Mesenchymal stem cell (in vitro differentiated cells and primary cell): ENCODE data around the gene VSIG4.

ENCODE experiments used
- DNase-seq: peaks from one replicate; pipeline ENCODE4 v3.0.0-alpha.2; 2013
- H2AFZ ChIP-seq: one replicate; pipeline ENCODE4 v1.6.1; 2013; ENCODE audit warnings: low read depth, mild to moderate bottlenecking, control low read depth, inconsistent platforms, low read length, moderate library complexity
- H2AK5ac ChIP-seq: 2 replicates; pipeline ENCODE4 v1.6.1; 2013; ENCODE audit warnings: low read length, moderate library complexity, mild to moderate bottlenecking, inconsistent platforms; ENCODE audit not compliant: severe bottlenecking
- H2BK120ac ChIP-seq: one replicate; pipeline ENCODE4 v1.6.1; 2013; ENCODE audit warnings: low read depth, mild to moderate bottlenecking, inconsistent platforms, low read length, moderate library complexity
- H2BK12ac ChIP-seq, 2 experiments: one replicate each; pipeline ENCODE4 v1.6.1; 2013; ENCODE audit warnings: inconsistent platforms in 2 of 2, low read length in 2 of 2, mild to moderate bottlenecking in 2 of 2, moderate library complexity in 2 of 2, control low read depth in 1 of 2
- H2BK15ac ChIP-seq: one replicate; pipeline ENCODE4 v1.6.1; 2013; ENCODE audit warnings: mild to moderate bottlenecking, low read depth, inconsistent platforms; ENCODE audit not compliant: poor library complexity, severe bottlenecking
- H2BK5ac ChIP-seq: 2 replicates; pipeline ENCODE4 v1.6.1; 2013; ENCODE audit warnings: low read depth, mild to moderate bottlenecking, low read length, control low read depth, inconsistent platforms; ENCODE audit not compliant: poor library complexity, severe bottlenecking
- H3K14ac ChIP-seq, 2 experiments: one replicate each; pipeline ENCODE4 v1.6.1; 2013; ENCODE audit warnings: inconsistent platforms in 2 of 2, low read length in 2 of 2, control low read depth in 1 of 2, mild to moderate bottlenecking in 1 of 2, moderate library complexity in 1 of 2
- H3K18ac ChIP-seq, 2 experiments: one replicate each; pipeline ENCODE4 v1.6.1; 2013; ENCODE audit warnings: inconsistent platforms in 2 of 2, low read length in 2 of 2, control low read depth in 1 of 2, low read depth in 1 of 2, mild to moderate bottlenecking in 1 of 2
- H3K23ac ChIP-seq, 2 experiments: one replicate each; pipeline ENCODE4 v1.6.1; 2013; ENCODE audit warnings: inconsistent platforms in 2 of 2, low read length in 2 of 2, mild to moderate bottlenecking in 2 of 2, moderate library complexity in 2 of 2, control low read depth in 1 of 2
- H3K27ac ChIP-seq: 2 replicates; pipeline ENCODE4 v1.5.1; 2013; ENCODE audit warnings: mild to moderate bottlenecking, moderate library complexity, low read length, control low read depth, inconsistent platforms; ENCODE audit not compliant: poor library complexity, severe bottlenecking
- H3K27me3 ChIP-seq, 2 experiments: 2 replicates each; pipeline versions ENCODE4 v1.6.1 to v1.7.0; 2013; ENCODE audit warnings: low read length in 2 of 2, mild to moderate bottlenecking in 2 of 2, moderate library complexity in 2 of 2, control low read depth in 1 of 2, inconsistent platforms in 1 of 2; ENCODE audit not compliant: control insufficient read depth in 1 of 2, insufficient read depth in 1 of 2
- H3K36me3 ChIP-seq, 2 experiments: 2 replicates each; pipeline versions ENCODE4 v1.6.1 to v1.7.0; 2013; ENCODE audit warnings: low read length in 2 of 2, control low read depth in 1 of 2, inconsistent platforms in 1 of 2, low read depth in 1 of 2, mild to moderate bottlenecking in 1 of 2; ENCODE audit not compliant: insufficient read depth in 2 of 2, control insufficient read depth in 1 of 2
- H3K4ac ChIP-seq, 2 experiments: one replicate each; pipeline ENCODE4 v1.6.1; 2013; ENCODE audit warnings: inconsistent platforms in 2 of 2, low read length in 2 of 2, mild to moderate bottlenecking in 2 of 2, moderate library complexity in 2 of 2, control low read depth in 1 of 2, low read depth in 1 of 2
- H3K4me1 ChIP-seq: 2 replicates; pipeline ENCODE4 v1.6.1; 2013; ENCODE audit warnings: low read depth, low read length, control low read depth; ENCODE audit not compliant: control insufficient read depth, insufficient read depth
- H3K4me2 ChIP-seq: 2 replicates; pipeline ENCODE4 v1.6.1; 2013; ENCODE audit warnings: low read length, mild to moderate bottlenecking, inconsistent platforms; ENCODE audit not compliant: poor library complexity, severe bottlenecking
- H3K4me3 ChIP-seq, 2 experiments: 2 replicates each; pipeline versions ENCODE4 v1.5.1 to v1.7.0; 2013; ENCODE audit warnings: low read length in 2 of 2, mild to moderate bottlenecking in 2 of 2, control low read depth in 1 of 2, low read depth in 1 of 2; ENCODE audit not compliant: insufficient read depth in 1 of 2
- H3K79me1 ChIP-seq: replicated peaks from 2 replicates; pipeline ENCODE4 v1.6.1; 2013; ENCODE audit warnings: mild to moderate bottlenecking, control low read depth, low read length, inconsistent platforms; ENCODE audit not compliant: poor library complexity, severe bottlenecking
- H3K9ac ChIP-seq: 2 replicates; pipeline ENCODE4 v1.7.0; 2013; ENCODE audit warnings: mild to moderate bottlenecking, low read length, moderate library complexity
- H3K9me3 ChIP-seq: 2 replicates; pipeline ENCODE4 v1.7.0; 2013; ENCODE audit warnings: mild to moderate bottlenecking, low read length; ENCODE audit not compliant: control insufficient read depth
- H4K8ac ChIP-seq: one replicate; pipeline ENCODE4 v1.6.1; 2013; ENCODE audit warnings: inconsistent platforms, mild to moderate bottlenecking, low read length, moderate library complexity
- H4K91ac ChIP-seq: one replicate; pipeline ENCODE4 v1.6.1; 2013; ENCODE audit warnings: mild to moderate bottlenecking, low read length, inconsistent platforms
- WGBS: methylation state at CpG from one replicate; pipeline ENCODE4 v1.1.7; 2013; ENCODE audit warnings: mixed read lengths; 5-methylcytosine and 5-hydroxymethylcytosine counted together

The VSIG4 gene

DNA sequence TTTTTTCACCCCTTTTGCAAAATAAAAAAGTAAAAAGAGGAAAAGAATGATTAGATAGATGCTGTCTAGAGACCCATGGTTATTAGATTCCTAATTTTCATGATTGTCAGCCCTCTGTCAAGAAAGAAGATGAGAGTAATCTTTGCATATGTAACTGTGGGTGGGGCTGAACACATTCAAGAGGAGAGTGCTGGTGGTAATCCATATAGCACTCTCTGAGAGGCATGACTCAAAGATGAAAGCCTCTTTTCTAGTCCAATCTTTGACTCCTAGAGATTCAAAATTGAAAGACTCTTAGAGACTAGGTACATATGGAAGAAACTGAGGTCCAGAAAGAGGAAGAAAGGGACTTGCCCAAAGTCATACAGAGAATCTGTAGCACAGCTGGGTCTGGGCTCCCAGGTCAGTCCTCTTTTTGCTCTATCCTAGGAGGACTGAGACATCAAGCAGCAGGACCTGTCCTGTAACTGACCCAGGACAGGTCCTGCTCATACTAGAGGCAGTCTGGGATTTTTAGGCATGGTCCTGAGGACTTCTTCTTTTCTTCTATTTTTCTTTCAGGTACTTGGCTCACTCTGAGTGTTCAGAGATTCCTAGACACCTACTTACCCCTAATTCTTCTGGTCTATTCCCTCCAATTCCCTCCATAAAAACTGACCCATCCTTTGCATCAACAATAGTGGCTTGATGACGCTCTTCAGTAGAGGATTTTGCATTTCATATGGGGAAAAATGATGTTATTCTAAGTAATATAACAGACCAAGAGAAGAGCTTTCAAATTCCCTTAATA is 23.8 kb downstream of the VSIG4 start:
- Histone ChIP-seq H2BK12ac (no peak overlapping the region), H3K36me3 (no peaks in the 10 kb centered on the region), H3K79me1 (no peaks in the 10 kb centered on the region), H4K91ac (no peak overlapping the region), H3K9me3 (no peaks in the 10 kb centered on the region), H3K9ac (no peak overlapping the region), H3K4ac (no peak overlapping the region), H2AK5ac (no peak overlapping the region), H2AFZ (no peak overlapping the region), H3K4me3 (no peak overlapping the region), H3K14ac (no peak overlapping the region), H3K23ac (no peak overlapping the region), H3K18ac (no peak overlapping the region), H3K27ac (no peak overlapping the region), H2BK120ac (no peak overlapping the region), H4K8ac (no peak overlapping the region), H2BK15ac (no peak overlapping the region), H3K4me1 (no peaks in the 10 kb centered on the region), H3K27me3 (peaks cover 0 to 42% of the 10 kb centered on the region in 2 experiments), H2BK5ac (no peak overlapping the region), H3K4me2 (no peak overlapping the region)
- DNase-seq, result no peak
- WGBS, result no CpG with 5 or more reads among the region's 1 CpG

DNA sequence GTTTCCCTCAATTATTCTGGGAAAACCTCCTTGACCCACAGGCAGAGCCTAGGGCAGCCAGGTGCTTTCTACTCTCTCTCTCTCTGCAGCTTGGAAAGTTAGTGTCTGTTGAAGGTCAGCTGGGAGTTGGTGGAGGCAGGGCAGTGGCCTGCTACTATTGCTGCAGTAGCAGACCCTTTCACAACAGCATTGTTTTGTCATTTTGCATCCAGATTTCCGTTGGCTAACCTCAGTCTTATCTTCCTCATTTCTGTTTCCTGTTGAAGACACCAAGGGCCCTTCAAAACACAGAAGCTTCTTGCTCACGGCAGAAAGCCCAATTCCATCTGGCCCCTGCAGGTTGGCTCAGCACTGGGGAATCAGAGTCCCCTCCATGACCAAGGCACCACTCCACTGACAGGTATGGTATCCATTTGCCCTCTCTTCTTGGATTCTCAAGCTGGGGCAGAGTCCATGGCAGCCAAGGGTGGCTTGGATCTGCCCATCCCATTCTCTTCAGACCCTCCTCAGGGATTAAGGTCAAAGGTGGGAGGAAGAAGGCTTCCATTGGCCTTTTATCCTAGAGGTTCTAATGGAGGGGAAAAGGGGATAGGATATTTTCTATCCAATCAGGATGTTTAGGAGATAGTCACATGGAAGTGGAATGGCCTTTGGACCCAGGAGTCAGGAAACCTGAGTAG is 24.6 kb downstream of the VSIG4 start:
- Histone ChIP-seq H2BK15ac (no peak overlapping the region), H3K4ac (no peak overlapping the region), H4K91ac (no peak overlapping the region), H3K4me3 (no peak overlapping the region), H3K4me2 (no peak overlapping the region), H2BK12ac (no peak overlapping the region), H3K27me3 (peaks cover 0 to 35% of the 10 kb centered on the region in 2 experiments), H2AFZ (no peak overlapping the region), H2AK5ac (no peak overlapping the region), H3K14ac (no peak overlapping the region), H2BK5ac (no peak overlapping the region), H3K23ac (no peak overlapping the region), H2BK120ac (no peak overlapping the region), H3K36me3 (no peaks in the 10 kb centered on the region), H3K9ac (no peak overlapping the region), H3K79me1 (no peaks in the 10 kb centered on the region), H3K9me3 (no peaks in the 10 kb centered on the region), H3K4me1 (no peaks in the 10 kb centered on the region), H3K27ac (no peak overlapping the region), H4K8ac (no peak overlapping the region), H3K18ac (no peak overlapping the region)
- no peak for DNase-seq
- WGBS, result 50% methylated on average over 2 of the region's 2 CpGs

DNA sequence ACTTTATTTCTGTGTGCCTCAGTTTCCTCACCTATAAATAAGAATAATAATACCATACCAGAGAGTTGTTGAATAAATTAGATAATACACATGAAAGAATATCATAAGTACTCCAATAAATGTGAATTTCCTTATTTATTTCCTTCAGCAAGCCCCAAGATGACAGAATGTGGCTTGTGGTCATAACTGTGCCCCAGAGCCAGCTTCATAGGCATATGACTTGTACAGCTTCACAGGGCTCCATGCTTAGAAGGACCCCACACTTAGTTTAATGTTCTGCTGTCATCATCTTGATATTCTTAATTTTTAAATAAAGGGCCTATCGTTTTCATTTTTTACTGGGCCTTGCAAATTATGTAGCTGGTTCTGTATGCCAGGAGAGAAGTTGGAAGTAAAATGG is 25.3 kb downstream of the VSIG4 start:
- H3K4me3 ChIP-seq, result no peak overlapping the region
- no peak overlapping the region for H3K14ac ChIP-seq
- no peak overlapping the region for H3K9ac ChIP-seq
- no peak overlapping the region for H3K18ac ChIP-seq
- no peak overlapping the region for H4K8ac ChIP-seq
- no peak overlapping the region for H3K4ac ChIP-seq
- H3K4me1 ChIP-seq, result no peaks in the 10 kb centered on the region
- peaks cover 0 to 35% of the 10 kb centered on the region in 2 experiments for H3K27me3 ChIP-seq
- no peak overlapping the region for H2AK5ac ChIP-seq
- H2BK5ac ChIP-seq, result no peak overlapping the region
- H3K79me1 ChIP-seq, result no peaks in the 10 kb centered on the region
- H3K27ac ChIP-seq, result no peak overlapping the region
- no peak overlapping the region for H4K91ac ChIP-seq
- H3K23ac ChIP-seq, result no peak overlapping the region
- no peak overlapping the region for H3K4me2 ChIP-seq
- no peak overlapping the region for H2AFZ ChIP-seq
- H3K9me3 ChIP-seq, result no peaks in the 10 kb centered on the region
- no peaks in the 10 kb centered on the region for H3K36me3 ChIP-seq
- H2BK120ac ChIP-seq, result no peak overlapping the region
- no peak overlapping the region for H2BK15ac ChIP-seq
- 83% methylated on average over 1 of the region's 1 CpG for WGBS
- no peak for DNase-seq
- no peak overlapping the region for H2BK12ac ChIP-seq

DNA sequence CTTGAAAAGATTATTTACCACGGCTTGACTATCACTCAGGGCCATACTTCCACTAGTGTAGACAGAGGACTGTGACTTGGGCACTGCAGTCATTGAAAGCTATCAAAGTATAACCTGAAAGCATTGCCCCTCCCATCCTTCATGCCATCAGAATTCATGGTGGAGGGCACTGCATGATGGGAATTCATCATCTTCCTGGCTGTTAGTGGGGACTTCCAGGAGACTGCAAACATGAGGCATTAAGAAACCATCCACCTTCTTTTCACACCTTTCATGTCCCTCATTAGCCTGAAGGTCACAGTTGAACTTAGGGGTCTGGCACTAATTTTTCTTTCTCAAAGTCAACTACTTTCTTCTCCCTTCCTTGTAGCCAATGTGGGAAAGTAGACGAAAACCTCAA is 25.8 kb downstream of the VSIG4 start:
- H3K23ac ChIP-seq, result no peak overlapping the region
- H2BK15ac ChIP-seq, result no peak overlapping the region
- no peak overlapping the region for H2BK5ac ChIP-seq
- no peak overlapping the region for H3K18ac ChIP-seq
- no peaks in the 10 kb centered on the region for H3K9me3 ChIP-seq
- H3K27ac ChIP-seq, result no peak overlapping the region
- DNase-seq, result no peak
- H3K4me2 ChIP-seq, result no peak overlapping the region
- no peak overlapping the region for H3K4me3 ChIP-seq
- no peak overlapping the region for H2AFZ ChIP-seq
- no peaks in the 10 kb centered on the region for H3K4me1 ChIP-seq
- no peak overlapping the region for H4K91ac ChIP-seq
- no CpG with 5 or more reads among the region's 2 CpGs for WGBS
- H3K4ac ChIP-seq, result no peak overlapping the region
- no peak overlapping the region for H3K9ac ChIP-seq
- H2BK120ac ChIP-seq, result no peak overlapping the region
- no peak overlapping the region for H2BK12ac ChIP-seq
- peaks cover 0 to 35% of the 10 kb centered on the region in 2 experiments for H3K27me3 ChIP-seq
- no peak overlapping the region for H4K8ac ChIP-seq
- no peak overlapping the region for H3K14ac ChIP-seq
- H3K79me1 ChIP-seq, result no peaks in the 10 kb centered on the region
- no peaks in the 10 kb centered on the region for H3K36me3 ChIP-seq
- H2AK5ac ChIP-seq, result no peak overlapping the region
